ENCODE data around the gene STRN4.
A peak's percentile ranks its signal among the peaks of the same experiment; 100 is the strongest.

Gene STRN4

DNA sequence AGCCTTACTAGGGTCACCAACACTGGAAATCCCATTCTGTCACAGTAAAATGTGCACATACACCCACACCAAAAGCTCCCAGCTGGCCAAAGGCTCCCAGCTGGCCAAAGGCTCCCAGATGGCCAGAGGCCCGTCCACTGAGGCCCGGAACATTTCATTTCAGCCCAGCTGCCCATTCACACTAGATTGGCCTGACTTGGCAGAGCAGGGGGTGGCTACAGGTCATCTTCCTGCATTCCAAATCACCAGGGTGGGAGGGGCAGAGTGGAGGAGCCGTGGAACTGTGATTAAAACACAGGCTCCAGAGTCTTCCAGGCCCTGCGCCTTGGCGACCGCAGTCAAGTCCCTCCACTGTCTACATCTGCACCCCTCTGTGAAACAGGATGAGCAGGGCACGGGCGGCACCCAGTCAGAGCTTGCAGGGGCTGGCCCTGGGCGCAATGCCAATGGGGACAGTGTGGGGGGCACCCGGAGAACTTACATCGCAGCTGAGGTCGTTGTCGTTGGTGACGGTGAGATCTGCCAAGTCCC, 19.2 kb downstream of the STRN4 start:
- no peak for DNase-seq (ENCODE audit: insufficient read length, low spot score)
- TF ChIP-seq POLR2A (IDR thresholded peaks at IDR 0.05; ENCODE audit: low read depth, low read length) (no peak), POLR2AphosphoS5 (IDR thresholded peaks at IDR 0.05; ENCODE audit: low read depth, low read length) (no peak), TAF1 (IDR thresholded peaks at IDR 0.05; ENCODE audit: low read depth, low read length) (no peak), PAX5 (IDR thresholded peaks at IDR 0.05; ENCODE audit: insufficient read depth, low read length, severe bottlenecking) (no peak), POU2F2 (IDR thresholded peaks at IDR 0.05; ENCODE audit: low read depth, low read length) (no peak), SPI1 (IDR thresholded peaks at IDR 0.05; ENCODE audit: low read depth, low read length) (no peak)
- no peak for FAIRE-seq

DNA sequence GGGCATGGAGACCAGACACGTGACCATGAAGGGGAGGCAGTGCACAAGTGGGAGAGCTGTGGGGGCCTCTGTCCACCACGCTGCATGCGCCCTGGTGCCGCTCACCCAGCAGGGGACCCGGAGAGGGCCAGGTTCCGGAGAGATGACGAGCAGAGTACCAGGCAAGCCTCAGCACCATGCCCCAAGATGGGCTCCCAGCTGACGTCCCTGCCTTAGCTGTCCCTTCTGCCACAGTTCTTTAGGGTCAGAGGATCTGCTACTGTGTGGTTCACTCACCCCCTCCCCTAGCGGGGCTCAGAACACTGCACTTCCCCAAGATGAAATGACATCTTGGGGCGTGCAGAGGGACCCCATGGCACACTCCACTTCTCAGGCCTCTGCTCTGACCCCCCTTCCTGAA, 19.7 kb downstream of the STRN4 start:
- no peak for FAIRE-seq
- TF ChIP-seq TAF1 (IDR thresholded peaks at IDR 0.05; ENCODE audit: low read depth, low read length) (no peak), POLR2AphosphoS5 (IDR thresholded peaks at IDR 0.05; ENCODE audit: low read depth, low read length) (no peak), PAX5 (IDR thresholded peaks at IDR 0.05; ENCODE audit: insufficient read depth, low read length, severe bottlenecking) (no peak), POU2F2 (IDR thresholded peaks at IDR 0.05; ENCODE audit: low read depth, low read length) (no peak), SPI1 (IDR thresholded peaks at IDR 0.05; ENCODE audit: low read depth, low read length) (no peak), POLR2A (IDR thresholded peaks at IDR 0.05; ENCODE audit: low read depth, low read length) (no peak)
- DNase-seq (ENCODE audit: insufficient read length, low spot score), result no peak

DNA sequence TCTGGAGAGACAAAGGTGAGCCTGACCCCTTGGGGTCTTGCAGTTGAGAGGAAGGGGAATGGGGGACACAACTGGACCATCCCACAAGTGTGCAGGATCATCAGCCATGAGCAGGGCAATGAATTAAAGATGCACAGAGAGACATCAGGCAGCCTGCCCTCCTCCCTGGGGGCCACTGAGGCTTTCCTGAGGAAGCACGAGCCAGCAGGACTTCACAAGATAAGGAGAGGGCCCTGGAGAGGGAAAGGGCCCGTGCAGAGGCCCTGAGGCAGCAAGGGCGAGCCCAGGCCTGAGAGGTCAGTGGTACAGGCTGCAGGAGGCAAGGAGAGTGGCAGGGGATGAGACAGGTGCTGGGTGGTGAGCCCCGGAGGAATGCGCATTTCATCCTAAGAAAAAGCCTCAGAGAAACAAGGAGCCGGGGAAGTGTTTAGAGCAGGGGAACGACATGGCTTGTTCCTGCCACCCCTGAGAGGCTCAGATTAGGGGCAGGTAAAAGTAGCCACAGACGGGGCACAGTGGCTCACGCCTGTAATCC, 20.3 kb downstream of the STRN4 start:
- TF ChIP-seq POU2F2 (IDR thresholded peaks at IDR 0.05; ENCODE audit: low read depth, low read length) (no peak), POLR2A (IDR thresholded peaks at IDR 0.05; ENCODE audit: low read depth, low read length) (no peak)
- FAIRE-seq (no peak), DNase-seq (ENCODE audit: insufficient read length, low spot score) (no peak)

DNA sequence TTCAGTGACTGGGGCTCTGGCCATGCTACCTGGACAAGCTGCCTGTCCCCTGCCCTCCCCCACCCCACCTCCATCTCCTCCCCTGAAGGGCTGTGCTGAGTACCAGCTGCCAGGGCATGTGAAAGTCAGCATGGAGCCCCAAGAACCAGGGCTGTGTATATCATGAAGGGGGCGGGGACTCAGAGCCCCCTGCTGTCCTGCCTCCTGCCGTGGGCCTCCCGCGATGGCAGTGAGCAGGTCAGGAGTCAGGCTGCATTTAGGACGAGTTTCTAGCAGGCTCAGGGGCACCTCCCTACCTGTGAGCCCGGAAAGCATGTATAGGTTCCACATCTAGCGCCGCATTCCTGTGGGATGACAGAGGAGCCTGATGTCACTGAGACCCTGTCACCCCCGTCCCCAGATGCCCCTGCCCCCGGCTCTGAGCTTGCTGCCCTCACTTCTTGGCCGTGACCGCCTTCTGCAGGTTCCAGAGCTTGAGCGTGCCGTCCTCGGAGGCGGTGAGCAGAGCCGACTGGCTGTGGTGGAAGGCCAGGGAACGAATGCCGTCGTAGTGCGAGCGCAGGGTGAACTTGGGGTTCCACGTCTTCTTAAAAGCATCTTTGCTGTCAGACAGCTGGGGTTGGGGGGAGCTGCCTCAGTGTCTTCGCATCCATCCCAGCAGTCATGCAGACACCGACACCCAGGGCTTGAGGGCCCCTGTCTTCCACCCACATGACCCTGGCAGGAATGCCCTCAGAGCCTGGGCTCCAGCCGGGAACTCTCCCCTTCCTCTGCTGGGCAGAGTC, 21.0 kb downstream of the STRN4 start:
- FAIRE-seq, result no peak
- DNase-seq (ENCODE audit: insufficient read length, low spot score), result no peak
- TF ChIP-seq SPI1 (IDR thresholded peaks at IDR 0.05; ENCODE audit: low read depth, low read length) (no peak), POLR2AphosphoS5 (IDR thresholded peaks at IDR 0.05; ENCODE audit: low read depth, low read length) (0 out of 2 replicates have a peak, but pooled peaks have one; percentile 5), PAX5 (IDR thresholded peaks at IDR 0.05; ENCODE audit: insufficient read depth, low read length, severe bottlenecking) (no peak), TAF1 (IDR thresholded peaks at IDR 0.05; ENCODE audit: low read depth, low read length) (no peak), POU2F2 (IDR thresholded peaks at IDR 0.05; ENCODE audit: low read depth, low read length) (no peak), POLR2A (IDR thresholded peaks at IDR 0.05; ENCODE audit: low read depth, low read length) (no peak)

DNA sequence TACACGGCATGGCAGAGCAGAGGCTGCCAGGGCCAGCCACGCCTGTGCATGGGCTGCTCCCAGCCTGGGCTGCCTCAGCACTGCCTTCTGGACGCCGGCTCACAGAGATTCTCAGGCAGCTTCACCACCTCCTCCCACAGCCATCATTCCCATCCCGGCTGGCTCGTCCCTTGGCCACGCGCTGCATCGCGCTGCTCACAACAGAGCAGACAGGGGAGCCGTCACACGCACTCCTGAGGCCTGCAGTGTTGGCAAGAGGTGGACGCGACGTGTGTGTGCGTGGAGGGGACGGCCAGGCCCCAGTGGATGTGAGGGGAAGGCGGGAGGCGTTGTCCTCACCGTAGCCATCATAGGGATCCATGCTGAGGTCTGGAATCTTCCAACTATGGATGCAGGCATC, 21.8 kb downstream of the STRN4 start:
- DNase-seq (ENCODE audit: insufficient read length, low spot score) (no peak), FAIRE-seq (no peak)
- TF ChIP-seq POLR2AphosphoS5 (IDR thresholded peaks at IDR 0.05; ENCODE audit: low read depth, low read length) (no peak), PAX5 (IDR thresholded peaks at IDR 0.05; ENCODE audit: insufficient read depth, low read length, severe bottlenecking) (no peak), POLR2A (IDR thresholded peaks at IDR 0.05; ENCODE audit: low read depth, low read length) (no peak), POU2F2 (IDR thresholded peaks at IDR 0.05; ENCODE audit: low read depth, low read length) (no peak), SPI1 (IDR thresholded peaks at IDR 0.05; ENCODE audit: low read depth, low read length) (no peak), TAF1 (IDR thresholded peaks at IDR 0.05; ENCODE audit: low read depth, low read length) (no peak)

DNA sequence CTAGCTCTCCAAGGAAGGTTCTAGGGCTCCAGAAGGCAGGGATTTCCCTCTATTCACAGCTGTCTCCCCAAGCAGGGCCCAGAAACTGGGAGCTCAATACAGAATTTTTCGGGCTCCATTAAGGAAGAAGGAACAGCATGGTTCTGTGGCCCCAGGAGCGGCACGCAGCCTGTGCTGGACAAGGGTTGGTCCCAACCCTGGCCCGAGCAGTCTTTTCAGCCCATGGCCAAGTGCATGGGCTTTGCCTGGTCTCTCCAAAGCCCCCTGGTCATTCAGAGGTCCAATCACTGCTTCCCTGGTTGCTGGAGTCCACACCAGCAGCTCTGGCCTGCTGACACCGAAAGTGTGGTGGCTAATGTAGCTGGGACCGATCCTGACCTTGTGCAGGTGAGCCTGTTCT, 22.8 kb downstream of the STRN4 start:
- no peak for DNase-seq (ENCODE audit: insufficient read length, low spot score)
- TF ChIP-seq POU2F2 (IDR thresholded peaks at IDR 0.05; ENCODE audit: low read depth, low read length), result no peak
- no peak for TF ChIP-seq POLR2A (IDR thresholded peaks at IDR 0.05; ENCODE audit: low read depth, low read length)
- no peak for TF ChIP-seq POLR2AphosphoS5 (IDR thresholded peaks at IDR 0.05; ENCODE audit: low read depth, low read length)
- TF ChIP-seq PAX5 (IDR thresholded peaks at IDR 0.05; ENCODE audit: insufficient read depth, low read length, severe bottlenecking), result no peak
- TF ChIP-seq SPI1 (IDR thresholded peaks at IDR 0.05; ENCODE audit: low read depth, low read length), result no peak
- FAIRE-seq, result no peak

DNA sequence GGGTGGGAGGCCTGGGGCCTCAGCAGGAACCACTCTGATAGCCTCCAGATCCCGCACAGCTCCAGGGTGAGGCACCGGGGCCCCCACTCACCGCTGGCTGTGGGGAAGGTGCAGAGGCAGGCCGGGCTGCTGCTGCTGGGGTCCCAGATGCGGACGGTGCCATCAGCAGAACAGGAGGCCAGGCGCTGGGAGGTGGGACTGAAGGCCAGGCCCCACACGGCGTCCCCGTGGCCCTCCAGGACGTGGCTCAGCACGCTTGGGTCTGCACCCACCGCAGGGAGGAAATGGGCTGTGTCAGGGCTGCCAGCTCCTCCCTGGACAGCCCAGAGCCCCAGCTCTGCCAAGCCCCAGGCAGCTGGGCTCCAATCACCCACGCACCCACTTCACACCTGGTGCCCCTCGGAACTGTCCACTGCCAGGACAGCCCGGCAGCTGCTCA, 23.2 kb downstream of the STRN4 start:
- no peak for DNase-seq (ENCODE audit: insufficient read length, low spot score)
- no peak for FAIRE-seq

DNA sequence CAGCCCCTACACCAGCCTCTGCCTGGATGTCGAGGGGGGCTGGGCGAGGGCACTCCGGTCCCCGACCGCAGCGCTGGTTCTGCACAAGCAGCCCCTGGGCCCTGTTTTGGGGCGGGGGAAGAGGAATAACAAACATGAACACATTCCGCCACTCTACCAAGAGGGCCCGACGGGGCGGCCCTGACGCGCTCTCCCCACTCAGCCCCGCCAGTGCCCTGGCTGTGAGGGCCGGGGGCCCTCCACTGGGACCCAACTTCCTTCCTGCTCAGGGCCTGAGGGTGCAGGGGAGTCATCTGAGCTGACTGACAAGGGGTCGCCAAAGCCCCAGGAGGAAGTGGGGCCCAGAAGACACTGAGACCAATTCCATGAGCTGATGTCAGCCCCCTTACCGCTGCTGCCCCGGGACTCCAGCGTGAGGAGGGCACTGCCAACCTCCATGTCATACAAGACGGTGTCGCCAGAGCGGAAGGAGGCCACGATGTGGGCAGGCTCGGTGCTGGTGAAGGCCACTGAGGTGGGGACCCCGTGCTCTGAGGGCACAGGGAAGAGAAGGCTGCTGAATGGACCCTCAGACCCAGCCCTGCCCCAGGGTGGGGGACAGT, 23.7 kb downstream of the STRN4 start:
- no peak for FAIRE-seq
- no peak for DNase-seq (ENCODE audit: insufficient read length, low spot score)
- TF ChIP-seq PAX5 (IDR thresholded peaks at IDR 0.05; ENCODE audit: insufficient read depth, low read length, severe bottlenecking), result no peak
- no peak for TF ChIP-seq POLR2A (IDR thresholded peaks at IDR 0.05; ENCODE audit: low read depth, low read length)
- TF ChIP-seq TAF1 (IDR thresholded peaks at IDR 0.05; ENCODE audit: low read depth, low read length), result no peak
- TF ChIP-seq POLR2AphosphoS5 (IDR thresholded peaks at IDR 0.05; ENCODE audit: low read depth, low read length), result no peak
- TF ChIP-seq POU2F2 (IDR thresholded peaks at IDR 0.05; ENCODE audit: low read depth, low read length), result no peak
- TF ChIP-seq SPI1 (IDR thresholded peaks at IDR 0.05; ENCODE audit: low read depth, low read length), result no peak

More for the DNA sequence above, 23.2 kb downstream of the STRN4 start:
- TF ChIP-seq POLR2AphosphoS5 (IDR thresholded peaks at IDR 0.05; ENCODE audit: low read depth, low read length), result no peak
- no peak for TF ChIP-seq PAX5 (IDR thresholded peaks at IDR 0.05; ENCODE audit: insufficient read depth, low read length, severe bottlenecking)
- TF ChIP-seq POLR2A (IDR thresholded peaks at IDR 0.05; ENCODE audit: low read depth, low read length), result no peak
- TF ChIP-seq POU2F2 (IDR thresholded peaks at IDR 0.05; ENCODE audit: low read depth, low read length), result no peak
- no peak for TF ChIP-seq TAF1 (IDR thresholded peaks at IDR 0.05; ENCODE audit: low read depth, low read length)
- no peak for TF ChIP-seq SPI1 (IDR thresholded peaks at IDR 0.05; ENCODE audit: low read depth, low read length)

DNA sequence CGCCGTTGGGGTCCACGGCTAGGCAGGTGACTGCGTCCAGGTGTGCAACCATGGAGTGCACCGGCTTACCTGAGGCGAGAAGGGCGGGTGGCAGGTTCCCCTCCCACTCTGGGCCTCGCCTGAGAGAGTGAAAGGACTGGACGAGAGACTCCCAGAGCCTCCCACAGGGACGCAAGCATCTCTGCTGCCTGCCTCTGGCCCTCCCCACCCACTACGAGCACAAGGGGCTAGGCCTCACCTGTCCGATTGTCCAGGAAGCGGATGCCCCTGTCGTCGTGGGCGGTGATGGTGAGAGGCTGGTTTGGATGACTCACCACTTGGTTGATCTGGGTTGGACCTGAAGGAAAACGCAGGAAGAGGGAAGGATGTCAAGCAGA, 24.3 kb downstream of the STRN4 start:
- no peak for DNase-seq (ENCODE audit: insufficient read length, low spot score)

More for the DNA sequence above, 24.3 kb downstream of the STRN4 start:
- no peak for TF ChIP-seq POLR2AphosphoS5 (IDR thresholded peaks at IDR 0.05; ENCODE audit: low read depth, low read length)
- no peak for TF ChIP-seq TAF1 (IDR thresholded peaks at IDR 0.05; ENCODE audit: low read depth, low read length)
- TF ChIP-seq PAX5 (IDR thresholded peaks at IDR 0.05; ENCODE audit: insufficient read depth, low read length, severe bottlenecking), result no peak
- no peak for TF ChIP-seq SPI1 (IDR thresholded peaks at IDR 0.05; ENCODE audit: low read depth, low read length)
- TF ChIP-seq POU2F2 (IDR thresholded peaks at IDR 0.05; ENCODE audit: low read depth, low read length), result no peak
- no peak for TF ChIP-seq POLR2A (IDR thresholded peaks at IDR 0.05; ENCODE audit: low read depth, low read length)
- no peak for FAIRE-seq

Measured in GM12891 (cell line).